ENCODE measurements around the gene ISOC1.
A peak's percentile ranks its signal among the peaks of the same experiment; 100 is the strongest.

ISOC1 gene

GRCh38 chr5:129082225-129083136 lies 12.1 kb upstream of the ISOC1 start:
- no peak for FAIRE-seq
- DNase-seq (ENCODE audit: insufficient read length, low spot score), result no peak
- TF ChIP-seq POLR2AphosphoS5 (IDR thresholded peaks at IDR 0.05; ENCODE audit: low read depth, low read length), result no peak
- no peak for TF ChIP-seq PAX5 (IDR thresholded peaks at IDR 0.05; ENCODE audit: insufficient read depth, low read length, severe bottlenecking)
- no peak for TF ChIP-seq POU2F2 (IDR thresholded peaks at IDR 0.05; ENCODE audit: low read depth, low read length)
- TF ChIP-seq TAF1 (IDR thresholded peaks at IDR 0.05; ENCODE audit: low read depth, low read length), result no peak
- TF ChIP-seq SPI1 (IDR thresholded peaks at IDR 0.05; ENCODE audit: low read depth, low read length), result no peak
- no peak for TF ChIP-seq POLR2A (IDR thresholded peaks at IDR 0.05; ENCODE audit: low read depth, low read length)

GRCh38 chr5:129094924-129095899 lies 663 bp downstream of the ISOC1 start:
- DNase-seq (ENCODE audit: insufficient read length, low spot score) (peak; percentile 25), FAIRE-seq (peak; percentile 5)
- TF ChIP-seq SPI1 (IDR thresholded peaks at IDR 0.05; ENCODE audit: low read depth, low read length), result no peak

GRCh38 chr5:129096382-129096991 lies 1.9 kb downstream of the ISOC1 start:
- no peak for FAIRE-seq
- no peak for TF ChIP-seq PAX5 (IDR thresholded peaks at IDR 0.05; ENCODE audit: insufficient read depth, low read length, severe bottlenecking)
- DNase-seq (ENCODE audit: insufficient read length, low spot score), result no peak

- FAIRE-seq (no peak), DNase-seq (ENCODE audit: insufficient read length, low spot score) (no peak)
These were observed 3.1 kb downstream of the ISOC1 start for GRCh38 chr5:129097498-129098296.

GRCh38 chr5:129098488-129099183 lies 4.1 kb downstream of the ISOC1 start:
- DNase-seq (ENCODE audit: insufficient read length, low spot score), result no peak
- no peak for FAIRE-seq
- no peak for TF ChIP-seq SPI1 (IDR thresholded peaks at IDR 0.05; ENCODE audit: low read depth, low read length)
- TF ChIP-seq POLR2AphosphoS5 (IDR thresholded peaks at IDR 0.05; ENCODE audit: low read depth, low read length), result no peak
- TF ChIP-seq TAF1 (IDR thresholded peaks at IDR 0.05; ENCODE audit: low read depth, low read length), result no peak
- TF ChIP-seq POU2F2 (IDR thresholded peaks at IDR 0.05; ENCODE audit: low read depth, low read length), result no peak
- TF ChIP-seq PAX5 (IDR thresholded peaks at IDR 0.05; ENCODE audit: insufficient read depth, low read length, severe bottlenecking), result no peak
- TF ChIP-seq POLR2A (IDR thresholded peaks at IDR 0.05; ENCODE audit: low read depth, low read length), result no peak

More at GRCh38 chr5:129097498-129098296, 3.1 kb downstream of the ISOC1 start:
- TF ChIP-seq POLR2AphosphoS5 (IDR thresholded peaks at IDR 0.05; ENCODE audit: low read depth, low read length) (no peak), POU2F2 (IDR thresholded peaks at IDR 0.05; ENCODE audit: low read depth, low read length) (no peak), SPI1 (IDR thresholded peaks at IDR 0.05; ENCODE audit: low read depth, low read length) (0 out of 2 replicates have a peak, but pooled peaks have one; percentile 32), PAX5 (IDR thresholded peaks at IDR 0.05; ENCODE audit: insufficient read depth, low read length, severe bottlenecking) (no peak), POLR2A (IDR thresholded peaks at IDR 0.05; ENCODE audit: low read depth, low read length) (no peak), TAF1 (IDR thresholded peaks at IDR 0.05; ENCODE audit: low read depth, low read length) (no peak)

GRCh38 chr5:129099184-129099569 lies 4.6 kb downstream of the ISOC1 start:
- DNase-seq (ENCODE audit: insufficient read length, low spot score), result no peak
- FAIRE-seq, result no peak
- no peak for TF ChIP-seq PAX5 (IDR thresholded peaks at IDR 0.05; ENCODE audit: insufficient read depth, low read length, severe bottlenecking)
- TF ChIP-seq SPI1 (IDR thresholded peaks at IDR 0.05; ENCODE audit: low read depth, low read length), result no peak
- no peak for TF ChIP-seq POLR2AphosphoS5 (IDR thresholded peaks at IDR 0.05; ENCODE audit: low read depth, low read length)
- no peak for TF ChIP-seq POU2F2 (IDR thresholded peaks at IDR 0.05; ENCODE audit: low read depth, low read length)
- no peak for TF ChIP-seq POLR2A (IDR thresholded peaks at IDR 0.05; ENCODE audit: low read depth, low read length)
- no peak for TF ChIP-seq TAF1 (IDR thresholded peaks at IDR 0.05; ENCODE audit: low read depth, low read length)

GRCh38 chr5:129101794-129102193 lies 7.2 kb downstream of the ISOC1 start:
- DNase-seq (ENCODE audit: insufficient read length, low spot score) (no peak), FAIRE-seq (no peak)
- TF ChIP-seq SPI1 (IDR thresholded peaks at IDR 0.05; ENCODE audit: low read depth, low read length) (no peak), TAF1 (IDR thresholded peaks at IDR 0.05; ENCODE audit: low read depth, low read length) (no peak), POU2F2 (IDR thresholded peaks at IDR 0.05; ENCODE audit: low read depth, low read length) (no peak), POLR2A (IDR thresholded peaks at IDR 0.05; ENCODE audit: low read depth, low read length) (no peak), POLR2AphosphoS5 (IDR thresholded peaks at IDR 0.05; ENCODE audit: low read depth, low read length) (no peak), PAX5 (IDR thresholded peaks at IDR 0.05; ENCODE audit: insufficient read depth, low read length, severe bottlenecking) (no peak)

- DNase-seq (ENCODE audit: insufficient read length, low spot score), result no peak
- FAIRE-seq, result no peak
- TF ChIP-seq POLR2A (IDR thresholded peaks at IDR 0.05; ENCODE audit: low read depth, low read length), result no peak
- no peak for TF ChIP-seq POU2F2 (IDR thresholded peaks at IDR 0.05; ENCODE audit: low read depth, low read length)
- TF ChIP-seq TAF1 (IDR thresholded peaks at IDR 0.05; ENCODE audit: low read depth, low read length), result no peak
- TF ChIP-seq SPI1 (IDR thresholded peaks at IDR 0.05; ENCODE audit: low read depth, low read length), result no peak
- no peak for TF ChIP-seq POLR2AphosphoS5 (IDR thresholded peaks at IDR 0.05; ENCODE audit: low read depth, low read length)
- TF ChIP-seq PAX5 (IDR thresholded peaks at IDR 0.05; ENCODE audit: insufficient read depth, low read length, severe bottlenecking), result no peak
These were observed 8.8 kb downstream of the ISOC1 start for GRCh38 chr5:129103397-129103796.
